ENCODE results near the gene SRRT.
A peak's percentile ranks its signal among the peaks of the same experiment; 100 is the strongest.
"Not testable (repeated sequence)": the region's sequence is repeated elsewhere in the genome, so short reads cannot be mapped to it uniquely, and the experiment has no call there.

SRRT gene

GRCh38 chr7:100854146-100854895, 20.6 kb upstream of the SRRT start:
- no peak for DNase-seq (ENCODE audit: low read depth)

GRCh38 chr7:100854899-100855298, 20.0 kb upstream of the SRRT start:
- not testable (repeated sequence) for DNase-seq (ENCODE audit: low read depth)

GRCh38 chr7:100855515-100855914, 19.4 kb upstream of the SRRT start:
- no peak for DNase-seq (ENCODE audit: low read depth)

GRCh38 chr7:100856871-100857282, 18.0 kb upstream of the SRRT start:
- DNase-seq (ENCODE audit: low read depth) = no peak

GRCh38 chr7:100859856-100860255, 15.0 kb upstream of the SRRT start:
- DNase-seq (ENCODE audit: low read depth) = no peak

GRCh38 chr7:100860702-100861615, 13.9 kb upstream of the SRRT start:
- no peak for DNase-seq (ENCODE audit: low read depth)

- DNase-seq (ENCODE audit: low read depth) = no peak
These were observed 13.3 kb upstream of the SRRT start for GRCh38 chr7:100861616-100861985.

GRCh38 chr7:100863406-100863950, 11.4 kb upstream of the SRRT start:
- DNase-seq (ENCODE audit: low read depth) = no peak

GRCh38 chr7:100864263-100864845, 10.5 kb upstream of the SRRT start:
- DNase-seq (ENCODE audit: low read depth) = no peak

GRCh38 chr7:100865372-100865911, 9.5 kb upstream of the SRRT start:
- DNase-seq (ENCODE audit: low read depth) = peak; percentile 41

GRCh38 chr7:100865938-100866728, 8.8 kb upstream of the SRRT start:
- DNase-seq (ENCODE audit: low read depth) = peak; percentile 88

- DNase-seq (ENCODE audit: low read depth) = no peak
These were observed 8.2 kb upstream of the SRRT start for GRCh38 chr7:100866729-100867039.

GRCh38 chr7:100867040-100867775, 7.7 kb upstream of the SRRT start, which contains the start of gene TRIP6:
TRIP6 (plus strand) TSS chr7:100867387; CDS start chr7:100867498, 111 bp downstream.
- DNase-seq (ENCODE audit: low read depth) = peak; percentile 98

- no peak for DNase-seq (ENCODE audit: low read depth)
These were observed 7.0 kb upstream of the SRRT start for GRCh38 chr7:100867776-100868485.

GRCh38 chr7:100873599-100874299, 1.2 kb upstream of the SRRT start:
- no peak for DNase-seq (ENCODE audit: low read depth)

GRCh38 chr7:100874300-100874576, 665 bp upstream of the SRRT start:
- DNase-seq (ENCODE audit: low read depth) = no peak

GRCh38 chr7:100875356-100875751, 451 bp downstream of the SRRT start:
- DNase-seq (ENCODE audit: low read depth) = no peak

GRCh38 chr7:100878013-100878412, 3.1 kb downstream of the SRRT start:
- DNase-seq (ENCODE audit: low read depth) = no peak

GRCh38 chr7:100878685-100879084, 3.8 kb downstream of the SRRT start:
- no peak for DNase-seq (ENCODE audit: low read depth)
